Measurements from ENCODE around the gene SPAG8. TPM values are rescaled to one million over a fixed set of nuclear protein-coding genes. Genes with fewer than 3 reads are reported as not detected.

Gene SPAG8
- total RNA-seq, 2 experiments from 2014 or later: 1.0 to 1.2 TPM

Other genes starting within 250 kb of the SPAG8 start
- gene TESK1, start 207.0 kb downstream of the SPAG8 start, total RNA-seq: 10 to 100 TPM; 47.9 to 51.6 TPM
- gene CD72, start 193.8 kb downstream of the SPAG8 start, total RNA-seq: 10 to 100 TPM; 13.7 to 15.1 TPM
- 10 to 100 TPM; 62.0 to 63.7 TPM for gene SIT1, start 161.3 kb downstream of the SPAG8 start, total RNA-seq
- gene RMRP, start 154.2 kb downstream of the SPAG8 start, total RNA-seq: 1,000 to 10,000 TPM; 9,117 to 9,295 TPM
- gene CCDC107, start 154.0 kb downstream of the SPAG8 start, total RNA-seq: 10 to 100 TPM; 17.1 to 18.3 TPM
- gene ARHGEF39, start 147.1 kb downstream of the SPAG8 start, total RNA-seq: 10 to 100 TPM; 12.6 to 13.7 TPM
- 1 to 10 TPM; 5.5 to 6.2 TPM for gene CA9, start 138.3 kb downstream of the SPAG8 start, total RNA-seq
- 1 to 10 TPM; 3.7 to 3.9 TPM for gene TPM2, start 122.3 kb downstream of the SPAG8 start, total RNA-seq
- gene TLN1, start 80.1 kb downstream of the SPAG8 start, total RNA-seq: 100 to 1,000 TPM; 233 to 235 TPM
- 10 to 100 TPM; 32.0 to 33.4 TPM for gene CREB3, start 79.6 kb downstream of the SPAG8 start, total RNA-seq
- 10 to 100 TPM; 38.7 to 40.1 TPM for gene GBA2, start 63.0 kb downstream of the SPAG8 start, total RNA-seq
- 10 to 100 TPM; 17.1 to 17.3 TPM for gene RGP1, start 63.0 kb downstream of the SPAG8 start, total RNA-seq
- under 1 TPM in 1 of 2 experiments, not detected in 1; 0.65 TPM for gene MSMP, start 58.0 kb downstream of the SPAG8 start, total RNA-seq
- gene NPR2, start 20.7 kb downstream of the SPAG8 start, total RNA-seq: 1 to 10 TPM; 9.7 TPM
- gene HINT2, start 2.8 kb upstream of the SPAG8 start, total RNA-seq: 10 to 100 TPM; 67.7 to 70.8 TPM
- not detected for gene FAM221B, start 16.5 kb upstream of the SPAG8 start, total RNA-seq
- 1 to 10 TPM; 2.2 to 2.4 TPM for gene TMEM8B, start 17.0 kb upstream of the SPAG8 start, total RNA-seq
- not detected for gene OR13J1, start 58.1 kb upstream of the SPAG8 start, total RNA-seq
- not detected for gene HRCT1, start 93.9 kb upstream of the SPAG8 start, total RNA-seq
- not detected for gene SPAAR, start 97.2 kb upstream of the SPAG8 start, total RNA-seq
- not detected for gene OR2S2, start 145.9 kb upstream of the SPAG8 start, total RNA-seq
- gene RECK, start 224.7 kb upstream of the SPAG8 start, total RNA-seq: 1 to 10 TPM; 4.2 to 4.4 TPM

All from activated CD8-positive, alpha-beta memory T cell treated with anti-CD3 and anti-CD28 coated beads for 36 hours (primary cell).